Neural cell (in vitro differentiated cells): ENCODE measurements around the gene SMYD5. TPM values are rescaled to one million over a fixed set of nuclear protein-coding genes. Genes with fewer than 3 reads are reported as not detected.

ENCODE experiments used
- H2AFZ ChIP-seq: fragments of 200-600, 300-800 bp; sonication (generic), shearing (Covaris generic); 2 replicates; pipeline ENCODE4 v1.6.0; 2014; ENCODE audit warnings: low read depth, mild to moderate bottlenecking, antibody characterized with exemption, low read length, moderate library complexity
- H3F3A ChIP-seq: fragments of 200-600 bp; shearing (Covaris generic); 2 replicates; pipeline ENCODE4 v1.6.1; 2016; ENCODE audit warnings: mild to moderate bottlenecking, moderate library complexity, mixed read lengths, antibody characterized with exemption, low read length; ENCODE audit not compliant: insufficient read depth, poor library complexity, severe bottlenecking
- H3K27ac ChIP-seq: fragments of 200-600, 300-800 bp; sonication (generic), shearing (Covaris generic); 2 replicates; pipeline ENCODE4 v1.5.1; 2014; ENCODE audit warnings: mild to moderate bottlenecking, low read length, moderate library complexity
- H3K27me3 ChIP-seq: fragments of 300-800, 200-600 bp; sonication (generic), shearing (Covaris generic); 2 replicates; pipeline ENCODE4 v1.6.0; 2014; ENCODE audit warnings: mild to moderate bottlenecking, low read depth, low read length, moderate library complexity; ENCODE audit not compliant: insufficient read depth
- H3K36me3 ChIP-seq: fragments of 300-800, 200-600 bp; sonication (generic), shearing (Covaris generic); 2 replicates; pipeline ENCODE4 v1.5.1; 2014; ENCODE audit warnings: mild to moderate bottlenecking, antibody characterized with exemption, low read length, moderate library complexity; ENCODE audit not compliant: insufficient read depth
- H3K4me2 ChIP-seq: fragments of 300-800, 200-600 bp; sonication (generic), shearing (Covaris generic); 2 replicates; pipeline ENCODE4 v1.6.0; 2014; ENCODE audit warnings: mild to moderate bottlenecking, low read length
- H3K4me3 ChIP-seq: fragments of 300-800, 200-600 bp; sonication (generic), shearing (Covaris generic); 2 replicates; pipeline ENCODE4 v1.5.1; 2014; ENCODE audit warnings: mild to moderate bottlenecking, low read length, moderate library complexity
- H3K79me2 ChIP-seq: fragments of 200-600 bp; shearing (Covaris generic); replicated peaks from 2 replicates; pipeline ENCODE4 v1.6.0; 2014; ENCODE audit warnings: mild to moderate bottlenecking, low read length, moderate library complexity; ENCODE audit not compliant: insufficient read depth
- H3K9ac ChIP-seq: fragments of 300-800, 200-600 bp; sonication (generic), shearing (Covaris generic); 2 replicates; pipeline ENCODE4 v1.6.1; 2016; ENCODE audit warnings: mild to moderate bottlenecking, low read length, mixed read lengths
- H3K9me2 ChIP-seq: fragments of 200-600 bp; shearing (Covaris generic); 2 replicates; pipeline ENCODE4 v1.6.1; 2016; ENCODE audit warnings: mild to moderate bottlenecking, low read length, mixed read lengths; ENCODE audit not compliant: insufficient read depth
- H3K9me3 ChIP-seq: fragments of 200-600, 300-800 bp; sonication (generic), shearing (Covaris generic); 2 replicates; pipeline ENCODE4 v1.6.1; 2016; ENCODE audit warnings: mild to moderate bottlenecking, mixed run types, low read length, moderate library complexity, mixed read lengths
- H4K20me1 ChIP-seq: fragments of 200-600 bp; shearing (Covaris generic); 2 replicates; pipeline ENCODE4 v1.6.1; 2016; ENCODE audit warnings: mild to moderate bottlenecking, mixed run types; ENCODE audit not compliant: insufficient read depth
- CTCF ChIP-seq: fragments of 450-650 bp; IDR thresholded peaks from 2 replicates; pipeline ENCODE4 v1.5.1; 2014; ENCODE audit warnings: antibody characterized with exemption, mild to moderate bottlenecking, moderate library complexity; ENCODE audit not compliant: poor library complexity, severe bottlenecking
- EP300 ChIP-seq: fragments of 450-650 bp; conservative IDR thresholded peaks from 2 replicates; pipeline ENCODE4 v1.6.1; 2014; ENCODE audit warnings: antibody characterized with exemption, mild to moderate bottlenecking, moderate library complexity; ENCODE audit not compliant: poor library complexity, severe bottlenecking
- EZH2 ChIP-seq: fragments of 200-600, 300-800 bp; shearing (Covaris generic), sonication (generic); IDR thresholded peaks from 2 replicates; pipeline ENCODE4 v1.6.1; 2014; ENCODE audit warnings: antibody characterized with exemption, low read length, borderline replicate concordance, mild to moderate bottlenecking; ENCODE audit not compliant: insufficient read depth, poor library complexity, severe bottlenecking
- MXI1 ChIP-seq: fragments of 450-650 bp; conservative IDR thresholded peaks from 2 replicates; pipeline ENCODE4 v1.6.1; 2014; ENCODE audit warnings: antibody characterized with exemption, mild to moderate bottlenecking; ENCODE audit not compliant: poor library complexity, severe bottlenecking
- POLR2AphosphoS5 ChIP-seq: IDR thresholded peaks from 2 replicates; pipeline ENCODE4 v1.6.1; 2012
- RAD21 ChIP-seq: fragments of 450-650 bp; conservative IDR thresholded peaks from 2 replicates; pipeline ENCODE4 v1.6.1; 2014; ENCODE audit warnings: antibody characterized with exemption, mild to moderate bottlenecking, moderate library complexity
- REST ChIP-seq: IDR thresholded peaks from 2 replicates; pipeline ENCODE4 v1.6.1; 2012; ENCODE audit warnings: borderline replicate concordance
- SMC3 ChIP-seq: fragments of 450-650 bp; conservative IDR thresholded peaks from 2 replicates; pipeline ENCODE4 v1.6.1; 2014; ENCODE audit warnings: antibody characterized with exemption, mild to moderate bottlenecking, moderate library complexity; ENCODE audit not compliant: poor library complexity
- TAF1 ChIP-seq: IDR thresholded peaks from 2 replicates; pipeline ENCODE4 v1.6.1; 2012; ENCODE audit warnings: low read depth
- polyA plus RNA-seq: library from polyadenylated mRNA; depleted of rRNA; stranded (reverse); fragments of >200 nt; gene quantifications from 2 replicates; pipeline ENCODE4 v1.2.3, GENCODE V29; 2014

SMYD5 gene
- polyA plus RNA-seq, 1 donor from 2014 or later = 15.5 TPM

- no peak for TF ChIP-seq POLR2AphosphoS5
- TF ChIP-seq RAD21 = no peak
- TF ChIP-seq REST = no peak
- no peak for TF ChIP-seq MXI1
- TF ChIP-seq CTCF = no peak
- TF ChIP-seq EZH2 = no peak
- no peak for TF ChIP-seq EP300
- no peak for TF ChIP-seq TAF1
- TF ChIP-seq SMC3 = no peak
- H3K9me2 ChIP-seq = no peaks in the 10 kb centered on the region
- H4K20me1 ChIP-seq = no peaks in the 10 kb centered on the region
- H3K4me2 ChIP-seq = no peak overlapping the region
- no peak overlapping the region for H3K27ac ChIP-seq
- H3K27me3 ChIP-seq = no peaks in the 10 kb centered on the region
- H3F3A ChIP-seq = no peaks in the 10 kb centered on the region
- H3K9me3 ChIP-seq = no peaks in the 10 kb centered on the region
- no peak overlapping the region for H3K9ac ChIP-seq
- no peaks in the 10 kb centered on the region for H3K79me2 ChIP-seq
- H3K36me3 ChIP-seq = no peaks in the 10 kb centered on the region
- H3K4me3 ChIP-seq = no peak overlapping the region
- H2AFZ ChIP-seq = no peak overlapping the region
These were observed 13.0 kb downstream of the SMYD5 start for GRCh38 chr2:73227086-73227485.

- H3K27ac ChIP-seq = no peak overlapping the region
- no peaks in the 10 kb centered on the region for H3K36me3 ChIP-seq
These were observed 14.6 kb downstream of the SMYD5 start for GRCh38 chr2:73228631-73229030.

More at GRCh38 chr2:73228631-73229030, 14.6 kb downstream of the SMYD5 start:
- no peaks in the 10 kb centered on the region for H3K9me3 ChIP-seq
- no peaks in the 10 kb centered on the region for H3K27me3 ChIP-seq
- no peak overlapping the region for H3K4me3 ChIP-seq
- no peaks in the 10 kb centered on the region for H3K9me2 ChIP-seq
- H4K20me1 ChIP-seq = no peaks in the 10 kb centered on the region
- H2AFZ ChIP-seq = no peak overlapping the region
- no peaks in the 10 kb centered on the region for H3K79me2 ChIP-seq
- H3K9ac ChIP-seq = no peak overlapping the region
- H3F3A ChIP-seq = peaks cover under 1% of the 10 kb centered on the region
- no peak for TF ChIP-seq TAF1
- no peak for TF ChIP-seq CTCF
- TF ChIP-seq POLR2AphosphoS5 = no peak
- TF ChIP-seq REST = no peak
- TF ChIP-seq SMC3 = no peak
- TF ChIP-seq MXI1 = no peak
- TF ChIP-seq RAD21 = no peak
- TF ChIP-seq EZH2 = no peak
- no peak for TF ChIP-seq EP300
- no peak overlapping the region for H3K4me2 ChIP-seq
